ENCODE results near the gene DYSF.

DNA sequence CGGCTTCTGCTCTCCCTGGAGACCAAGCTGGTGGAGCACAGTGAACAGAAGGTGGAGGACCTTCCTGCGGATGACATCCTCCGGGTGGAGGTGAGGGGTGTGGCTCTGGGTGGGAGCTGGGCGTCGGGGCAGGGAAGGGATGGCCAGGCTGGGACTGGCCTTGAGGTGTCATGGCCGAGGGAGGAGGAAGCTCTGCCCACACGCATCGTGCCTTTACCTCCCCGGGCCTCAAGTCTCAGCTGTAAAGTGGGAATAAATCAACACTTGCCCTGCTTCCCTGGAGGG is 98.2 kb downstream of the DYSF start:
- TF ChIP-seq EZH2 (IDR thresholded peaks at IDR 0.05; ENCODE audit: borderline replicate concordance, insufficient read depth, low read depth, low read length, poor library complexity, severe bottlenecking) (no peak), CTCF (IDR thresholded peaks at IDR 0.05) (no peak)

Measured in B cell (primary cell).